Measurements from ENCODE around the gene CSKMT. TPM values are rescaled to one million over a fixed set of nuclear protein-coding genes. Genes with fewer than 3 reads are reported as not detected.
A peak's percentile ranks its signal among the peaks of the same experiment; 100 is the strongest.
"Not testable (repeated sequence)": the region's sequence is repeated elsewhere in the genome, so short reads cannot be mapped to it uniquely, and the experiment has no call there.

CSKMT gene
- total and polyA plus RNA-seq, 2 experiments from 2014 or later, result 11.0 to 14.1 TPM

DNA sequence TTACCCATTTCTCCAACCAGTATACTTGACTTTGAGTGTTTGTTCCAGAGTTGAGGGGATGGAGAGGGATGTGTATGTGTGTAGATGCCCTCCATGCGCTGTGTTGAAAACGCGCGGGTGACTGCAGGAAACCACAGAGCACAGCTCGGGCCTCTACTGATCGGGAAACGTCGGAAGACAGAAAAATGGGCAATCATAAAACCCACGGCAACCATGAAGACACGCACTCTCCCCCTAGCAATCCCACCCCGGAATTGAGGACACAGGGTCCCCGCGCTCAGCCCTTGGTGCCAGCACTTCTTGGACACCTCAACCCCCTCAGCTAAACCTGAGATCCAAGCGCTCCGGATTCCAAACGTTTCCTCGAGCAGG, 6.1 kb downstream of the CSKMT start:
- H3K27ac ChIP-seq, result peak overlapping the region; percentile 89
- H3K9me3 ChIP-seq (ENCODE audit: low read depth), result no peaks in the 10 kb centered on the region
- peak overlapping the region; percentile 68 for H3K4me3 ChIP-seq
- TF ChIP-seq, protein P1, sequence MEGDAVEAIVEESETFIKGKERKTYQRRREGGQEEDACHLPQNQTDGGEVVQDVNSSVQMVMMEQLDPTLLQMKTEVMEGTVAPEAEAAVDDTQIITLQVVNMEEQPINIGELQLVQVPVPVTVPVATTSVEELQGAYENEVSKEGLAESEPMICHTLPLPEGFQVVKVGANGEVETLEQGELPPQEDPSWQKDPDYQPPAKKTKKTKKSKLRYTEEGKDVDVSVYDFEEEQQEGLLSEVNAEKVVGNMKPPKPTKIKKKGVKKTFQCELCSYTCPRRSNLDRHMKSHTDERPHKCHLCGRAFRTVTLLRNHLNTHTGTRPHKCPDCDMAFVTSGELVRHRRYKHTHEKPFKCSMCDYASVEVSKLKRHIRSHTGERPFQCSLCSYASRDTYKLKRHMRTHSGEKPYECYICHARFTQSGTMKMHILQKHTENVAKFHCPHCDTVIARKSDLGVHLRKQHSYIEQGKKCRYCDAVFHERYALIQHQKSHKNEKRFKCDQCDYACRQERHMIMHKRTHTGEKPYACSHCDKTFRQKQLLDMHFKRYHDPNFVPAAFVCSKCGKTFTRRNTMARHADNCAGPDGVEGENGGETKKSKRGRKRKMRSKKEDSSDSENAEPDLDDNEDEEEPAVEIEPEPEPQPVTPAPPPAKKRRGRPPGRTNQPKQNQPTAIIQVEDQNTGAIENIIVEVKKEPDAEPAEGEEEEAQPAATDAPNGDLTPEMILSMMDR (IDR thresholded peaks at IDR 0.05; ENCODE audit: low read depth, low read length), result no peak
- peaks cover 9% of the 10 kb centered on the region for H3K36me3 ChIP-seq
- no peak for DNase-seq (ENCODE audit: low read depth in 1 of 2, low spot score in 1 of 2)
- H3K27me3 ChIP-seq, result no peaks in the 10 kb centered on the region
- peaks cover 20% of the 10 kb centered on the region for H3K4me1 ChIP-seq (ENCODE audit: low read depth)

DNA sequence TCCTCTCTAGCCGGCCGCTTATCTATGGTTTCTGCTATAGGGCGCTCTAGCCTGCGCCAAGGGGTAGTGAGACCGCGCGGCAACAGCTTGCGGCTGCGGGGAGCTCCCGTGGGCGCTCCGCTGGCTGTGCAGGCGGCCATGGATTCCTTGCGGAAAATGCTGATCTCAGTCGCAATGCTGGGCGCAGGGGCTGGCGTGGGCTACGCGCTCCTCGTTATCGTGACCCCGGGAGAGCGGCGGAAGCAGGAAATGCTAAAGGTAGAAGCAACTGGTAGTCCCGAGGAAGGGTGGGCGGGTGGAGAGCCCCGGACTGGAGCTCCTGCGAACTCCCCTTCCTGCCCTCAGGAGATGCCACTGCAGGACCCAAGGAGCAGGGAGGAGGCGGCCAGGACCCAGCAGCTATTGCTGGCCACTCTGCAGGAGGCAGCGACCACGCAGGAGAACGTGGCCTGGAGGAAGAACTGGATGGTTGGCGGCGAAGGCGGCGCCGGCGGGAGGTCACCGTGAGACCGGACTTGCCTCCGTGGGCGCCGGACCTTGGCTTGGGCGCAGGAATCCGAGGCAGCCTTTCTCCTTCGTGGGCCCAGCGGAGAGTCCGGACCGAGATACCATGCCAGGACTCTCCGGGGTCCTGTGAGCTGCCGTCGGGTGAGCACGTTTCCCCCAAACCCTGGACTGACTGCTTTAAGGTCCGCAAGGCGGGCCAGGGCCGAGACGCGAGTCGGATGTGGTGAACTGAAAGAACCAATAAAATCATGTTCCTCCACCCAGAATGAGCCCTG, 6.7 kb downstream of the CSKMT start, which contains the start of the genes LBHD1 and UQCC3:
Gene LBHD1, minus strand, starts transcription at position 660 of the 782 bp plus-strand sequence. CDS start 2,236 bp downstream, outside the sequence.
Gene UQCC3, plus strand, starts transcription at position 66 of the 782 bp plus-strand sequence. Its CDS starts 73 bp downstream, at position 139.
- H3K4me3 ChIP-seq, result peak within 1 kb of the TSS; percentile 68
- H3K36me3 ChIP-seq, result peaks cover 14% of the 10 kb centered on the region
- TF ChIP-seq, protein P1 (IDR thresholded peaks at IDR 0.05; ENCODE audit: low read depth, low read length), result no peak
- H3K9me3 ChIP-seq (ENCODE audit: low read depth), result no peaks in the 10 kb centered on the region
- no peaks in the 10 kb centered on the region for H3K27me3 ChIP-seq
- peaks cover 17% of the 10 kb centered on the region for H3K4me1 ChIP-seq (ENCODE audit: low read depth)
- DNase-seq (ENCODE audit: low read depth in 1 of 2, low spot score in 1 of 2), result peak; percentile 89 to 90
- H3K27ac ChIP-seq, result peak within 1 kb of the TSS; percentile 89

DNA sequence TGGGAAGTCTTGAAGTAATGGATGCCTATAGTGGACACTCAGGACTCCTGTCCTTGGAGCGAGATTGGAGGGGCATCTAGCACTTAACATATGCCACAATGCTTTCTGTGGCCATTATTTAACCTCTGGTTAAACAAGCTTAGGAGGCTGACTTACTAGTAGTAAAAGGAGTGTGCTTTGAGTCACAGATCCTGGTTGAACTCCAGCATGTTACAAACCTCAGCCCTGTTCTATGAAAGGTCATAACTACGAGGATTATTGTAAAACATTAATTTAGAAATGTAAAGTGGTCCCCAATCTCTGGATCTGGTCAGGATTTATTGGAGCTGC, 8.0 kb downstream of the CSKMT start:
- no peaks in the 10 kb centered on the region for H3K27me3 ChIP-seq
- peaks cover 22% of the 10 kb centered on the region for H3K36me3 ChIP-seq
- TF ChIP-seq, protein P1 (IDR thresholded peaks at IDR 0.05; ENCODE audit: low read depth, low read length), result no peak
- H3K4me3 ChIP-seq, result no peak overlapping the region
- peaks cover 24% of the 10 kb centered on the region for H3K4me1 ChIP-seq (ENCODE audit: low read depth)
- H3K27ac ChIP-seq, result peak overlapping the region; percentile 89
- DNase-seq (ENCODE audit: low read depth in 1 of 2, low spot score in 1 of 2), result no peak
- no peaks in the 10 kb centered on the region for H3K9me3 ChIP-seq (ENCODE audit: low read depth)

GRCh38 chr11:62675415-62675814, 10.3 kb downstream of the CSKMT start:
- H3K27ac ChIP-seq; H3K9me3 ChIP-seq (ENCODE audit: low read depth); DNase-seq (ENCODE audit: low read depth in 1 of 2, low spot score in 1 of 2); H3K27me3 ChIP-seq; H3K4me3 ChIP-seq: not testable (repeated sequence)
- H3K4me1 ChIP-seq (ENCODE audit: low read depth), result peaks cover 29% of the 10 kb centered on the region
- H3K36me3 ChIP-seq, result peaks cover 22% of the 10 kb centered on the region

DNA sequence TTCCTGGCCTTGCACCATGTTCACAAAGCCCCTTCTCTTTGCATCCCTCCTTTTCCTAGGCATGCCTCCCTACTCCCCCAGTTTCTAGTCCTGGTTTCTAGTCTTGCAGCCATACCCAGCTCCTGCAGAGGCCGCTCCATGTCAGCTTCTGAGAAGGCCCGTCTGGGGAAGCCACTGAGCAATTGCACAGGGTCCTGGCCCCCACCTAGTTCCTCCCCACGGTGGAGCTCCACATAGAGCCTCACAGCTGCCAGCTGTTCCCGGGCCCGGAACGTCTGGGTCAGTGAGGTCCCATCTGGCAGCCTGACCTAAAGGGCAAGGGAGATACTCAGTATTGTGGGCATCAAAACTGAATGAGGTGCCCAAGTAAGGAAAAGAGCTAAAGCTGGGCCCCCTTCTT, 11.6 kb downstream of the CSKMT start:
- Histone ChIP-seq H3K36me3 (peaks cover 22% of the 10 kb centered on the region), H3K4me1 (ENCODE audit: low read depth) (peaks cover 25% of the 10 kb centered on the region), H3K9me3 (ENCODE audit: low read depth) (no peaks in the 10 kb centered on the region), H3K4me3 (no peak overlapping the region), H3K27me3 (no peaks in the 10 kb centered on the region), H3K27ac (peak overlapping the region; percentile 80)
- TF ChIP-seq, protein P1 (IDR thresholded peaks at IDR 0.05; ENCODE audit: low read depth, low read length), result no peak
- DNase-seq (ENCODE audit: low read depth in 1 of 2, low spot score in 1 of 2), result no peak

- Histone ChIP-seq H3K27me3 (no peaks in the 10 kb centered on the region), H3K9me3 (ENCODE audit: low read depth) (no peaks in the 10 kb centered on the region), H3K36me3 (peaks cover 22% of the 10 kb centered on the region), H3K4me3 (peak overlapping the region; percentile 93), H3K27ac (peak overlapping the region; percentile 80), H3K4me1 (ENCODE audit: low read depth) (peaks cover 25% of the 10 kb centered on the region)
- DNase-seq (ENCODE audit: low read depth in 1 of 2, low spot score in 1 of 2), result no peak
- TF ChIP-seq, protein P1 (IDR thresholded peaks at IDR 0.05; ENCODE audit: low read depth, low read length), result no peak
These were observed 12.0 kb downstream of the CSKMT start for GRCh38 chr11:62677156-62677555.
